Measurements from ENCODE around the gene TXNDC11.

The TXNDC11 gene

GRCh38 chr16:11689031-11689840 lies 53.4 kb downstream of the TXNDC11 start:
- H2BK120ac ChIP-seq (ENCODE audit: insufficient read depth, low read length, poor library complexity) = no peak overlapping the region
- H3K18ac ChIP-seq (ENCODE audit: low read length) = no peak overlapping the region
- H3K79me2 ChIP-seq (ENCODE audit: control insufficient read depth, insufficient read depth, low read length, poor library complexity) = no peaks in the 10 kb centered on the region
- H2AFZ ChIP-seq (ENCODE audit: insufficient read depth, low read length, poor library complexity) = no peak overlapping the region
- no peaks in the 10 kb centered on the region for H3K9me3 ChIP-seq (ENCODE audit: insufficient read depth, low read depth, low read length)
- H3K14ac ChIP-seq (ENCODE audit: low read length) = no peak overlapping the region
- no peak overlapping the region for H3K4me2 ChIP-seq (ENCODE audit: low read length)
- no peaks in the 10 kb centered on the region for H3K79me1 ChIP-seq (ENCODE audit: low read length)
- no peak for DNase-seq
- no peak overlapping the region for H3K27ac ChIP-seq (ENCODE audit: low read depth, low read length)
- no peak overlapping the region for H3K4me3 ChIP-seq (ENCODE audit: low read depth, low read length)
- H2AK5ac ChIP-seq (ENCODE audit: low read length) = no peak overlapping the region
- no peak overlapping the region for H4K12ac ChIP-seq (ENCODE audit: low read depth, low read length)
- no peak overlapping the region for H4K8ac ChIP-seq (ENCODE audit: low read depth, low read length)
- no peaks in the 10 kb centered on the region for H3K27me3 ChIP-seq (ENCODE audit: insufficient read depth, low read length)
- WGBS (ENCODE audit: extremely low coverage, insufficient coverage, insufficient read length) = no CpG with 5 or more reads among the region's 3 CpGs
- no peak overlapping the region for H3K9ac ChIP-seq (ENCODE audit: low read length)
- no peak overlapping the region for H4K91ac ChIP-seq (ENCODE audit: low read depth, low read length)
- no peak overlapping the region for H2BK5ac ChIP-seq (ENCODE audit: low read depth, low read length, poor library complexity)
- no peak overlapping the region for H3K23ac ChIP-seq (ENCODE audit: low read length)
- no peak overlapping the region for H3K4ac ChIP-seq (ENCODE audit: low read depth, low read length)
- H3K4me1 ChIP-seq (ENCODE audit: control insufficient read depth in 1 of 2, insufficient read depth in 2 of 2, low read length in 2 of 2) = no peaks in the 10 kb centered on the region
- H3K36me3 ChIP-seq (ENCODE audit: control insufficient read depth in 1 of 2, insufficient read depth in 2 of 2, low read length in 2 of 2) = peaks cover 26 to 38% of the 10 kb centered on the region in 2 experiments
- H2BK12ac ChIP-seq (ENCODE audit: low read length) = no peak overlapping the region

DNA sequence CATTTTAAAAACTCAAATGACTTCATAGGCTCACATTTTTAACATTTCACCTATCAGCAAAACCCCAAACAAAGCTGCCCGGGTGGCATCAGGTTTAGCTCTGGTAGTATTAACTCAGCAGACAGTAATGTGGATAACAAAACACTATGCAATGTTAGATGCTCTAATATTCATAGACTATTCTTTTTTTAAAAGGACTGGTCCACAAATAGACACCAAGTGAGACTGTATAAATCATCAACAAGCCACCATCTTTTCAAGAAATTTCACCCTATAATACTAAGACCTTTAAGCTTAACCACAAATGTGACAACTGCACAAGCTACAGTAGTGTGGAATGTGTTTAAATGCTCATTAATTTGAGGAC lies 54.2 kb downstream of the TXNDC11 start:
- Histone ChIP-seq H3K79me1 (ENCODE audit: low read length) (no peaks in the 10 kb centered on the region), H3K23ac (ENCODE audit: low read length) (no peak overlapping the region), H3K79me2 (ENCODE audit: control insufficient read depth, insufficient read depth, low read length, poor library complexity) (no peaks in the 10 kb centered on the region), H3K27ac (ENCODE audit: low read depth, low read length) (no peak overlapping the region), H3K18ac (ENCODE audit: low read length) (no peak overlapping the region), H3K4me3 (ENCODE audit: low read depth, low read length) (no peak overlapping the region), H2AFZ (ENCODE audit: insufficient read depth, low read length, poor library complexity) (no peak overlapping the region), H2BK5ac (ENCODE audit: low read depth, low read length, poor library complexity) (no peak overlapping the region), H3K4ac (ENCODE audit: low read depth, low read length) (no peak overlapping the region), H3K14ac (ENCODE audit: low read length) (no peak overlapping the region), H2AK5ac (ENCODE audit: low read length) (no peak overlapping the region), H3K36me3 (ENCODE audit: control insufficient read depth in 1 of 2, insufficient read depth in 2 of 2, low read length in 2 of 2) (peaks cover 26 to 43% of the 10 kb centered on the region in 2 experiments), H2BK120ac (ENCODE audit: insufficient read depth, low read length, poor library complexity) (no peak overlapping the region), H3K9me3 (ENCODE audit: insufficient read depth, low read depth, low read length) (no peaks in the 10 kb centered on the region), H3K9ac (ENCODE audit: low read length) (no peak overlapping the region), H3K27me3 (ENCODE audit: insufficient read depth, low read length) (no peaks in the 10 kb centered on the region), H4K8ac (ENCODE audit: low read depth, low read length) (no peak overlapping the region), H2BK12ac (ENCODE audit: low read length) (no peak overlapping the region), H4K12ac (ENCODE audit: low read depth, low read length) (no peak overlapping the region), H3K4me2 (ENCODE audit: low read length) (no peak overlapping the region), H4K91ac (ENCODE audit: low read depth, low read length) (no peak overlapping the region), H3K4me1 (ENCODE audit: control insufficient read depth in 1 of 2, insufficient read depth in 2 of 2, low read length in 2 of 2) (no peaks in the 10 kb centered on the region)
- no CpG with 5 or more reads among the region's 1 CpG for WGBS (ENCODE audit: extremely low coverage, insufficient coverage, insufficient read length)
- DNase-seq = no peak

DNA sequence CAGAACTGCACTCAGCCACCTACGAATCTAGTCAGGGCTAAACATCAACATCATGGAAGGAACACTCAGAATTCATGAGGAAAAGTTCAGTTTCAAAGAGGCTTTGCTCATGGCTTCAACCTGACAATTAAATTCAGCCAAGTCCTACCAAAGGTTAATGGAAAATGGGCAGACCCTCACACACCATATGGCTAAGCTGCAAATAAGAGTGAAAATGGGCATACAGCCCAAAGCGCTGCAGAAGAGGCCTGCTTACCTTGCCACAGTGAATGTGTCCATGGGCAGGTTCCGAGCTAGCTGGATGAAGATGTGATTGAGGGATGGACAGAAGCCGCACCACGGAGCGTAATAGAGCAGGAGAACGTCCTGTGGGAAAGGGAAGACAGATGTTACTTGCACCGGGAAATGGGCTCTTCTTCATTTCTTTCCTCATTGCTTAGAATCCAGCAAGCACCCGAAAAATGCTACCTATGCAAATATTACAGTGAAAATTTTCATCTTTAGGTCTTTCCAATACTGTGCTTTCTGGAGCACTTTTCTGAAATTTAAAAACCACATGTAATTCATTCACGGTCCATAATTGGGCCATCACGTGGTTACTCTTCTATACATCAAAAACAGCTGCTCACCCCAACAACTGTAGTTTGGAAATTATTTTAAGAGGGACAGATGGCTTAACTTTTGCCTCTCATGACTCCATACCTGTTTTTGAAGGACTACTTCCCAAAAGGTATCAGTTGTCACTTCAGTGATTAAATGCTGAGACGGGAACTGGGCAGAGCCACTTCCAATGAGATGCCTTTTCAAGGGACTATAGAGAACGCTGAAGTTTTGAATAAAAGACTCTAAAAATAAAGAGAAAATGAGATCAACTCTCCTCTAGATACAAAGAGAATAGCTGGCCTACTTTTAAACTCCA lies 54.8 kb downstream of the TXNDC11 start:
- Histone ChIP-seq H3K27me3 (ENCODE audit: insufficient read depth, low read length) (no peaks in the 10 kb centered on the region), H3K27ac (ENCODE audit: low read depth, low read length) (no peak overlapping the region), H3K9me3 (ENCODE audit: insufficient read depth, low read depth, low read length) (no peaks in the 10 kb centered on the region), H3K9ac (ENCODE audit: low read length) (no peak overlapping the region), H3K4me1 (ENCODE audit: control insufficient read depth in 1 of 2, insufficient read depth in 2 of 2, low read length in 2 of 2) (no peaks in the 10 kb centered on the region), H2BK120ac (ENCODE audit: insufficient read depth, low read length, poor library complexity) (no peak overlapping the region), H3K4me3 (ENCODE audit: low read depth, low read length) (no peak overlapping the region), H2BK12ac (ENCODE audit: low read length) (no peak overlapping the region), H3K79me2 (ENCODE audit: control insufficient read depth, insufficient read depth, low read length, poor library complexity) (no peaks in the 10 kb centered on the region), H3K18ac (ENCODE audit: low read length) (no peak overlapping the region), H3K23ac (ENCODE audit: low read length) (no peak overlapping the region), H4K91ac (ENCODE audit: low read depth, low read length) (no peak overlapping the region), H3K79me1 (ENCODE audit: low read length) (no peaks in the 10 kb centered on the region), H3K4me2 (ENCODE audit: low read length) (no peak overlapping the region), H2BK5ac (ENCODE audit: low read depth, low read length, poor library complexity) (no peak overlapping the region), H4K12ac (ENCODE audit: low read depth, low read length) (no peak overlapping the region), H3K14ac (ENCODE audit: low read length) (no peak overlapping the region), H4K8ac (ENCODE audit: low read depth, low read length) (no peak overlapping the region), H2AFZ (ENCODE audit: insufficient read depth, low read length, poor library complexity) (no peak overlapping the region), H2AK5ac (ENCODE audit: low read length) (no peak overlapping the region), H3K4ac (ENCODE audit: low read depth, low read length) (no peak overlapping the region), H3K36me3 (ENCODE audit: control insufficient read depth in 1 of 2, insufficient read depth in 2 of 2, low read length in 2 of 2) (peaks cover 31 to 45% of the 10 kb centered on the region in 2 experiments)
- no CpG with 5 or more reads among the region's 13 CpGs for WGBS (ENCODE audit: extremely low coverage, insufficient coverage, insufficient read length)
- no peak for DNase-seq

- Histone ChIP-seq H3K4me1 (ENCODE audit: control insufficient read depth in 1 of 2, insufficient read depth in 2 of 2, low read length in 2 of 2) (no peaks in the 10 kb centered on the region), H2BK12ac (ENCODE audit: low read length) (no peak overlapping the region), H3K9me3 (ENCODE audit: insufficient read depth, low read depth, low read length) (no peaks in the 10 kb centered on the region), H3K18ac (ENCODE audit: low read length) (no peak overlapping the region), H3K79me1 (ENCODE audit: low read length) (no peaks in the 10 kb centered on the region), H2BK5ac (ENCODE audit: low read depth, low read length, poor library complexity) (no peak overlapping the region), H2AFZ (ENCODE audit: insufficient read depth, low read length, poor library complexity) (no peak overlapping the region), H3K4me2 (ENCODE audit: low read length) (no peak overlapping the region), H3K4me3 (ENCODE audit: low read depth, low read length) (no peak overlapping the region), H2AK5ac (ENCODE audit: low read length) (no peak overlapping the region), H4K12ac (ENCODE audit: low read depth, low read length) (no peak overlapping the region), H3K27ac (ENCODE audit: low read depth, low read length) (no peak overlapping the region), H2BK120ac (ENCODE audit: insufficient read depth, low read length, poor library complexity) (no peak overlapping the region), H3K79me2 (ENCODE audit: control insufficient read depth, insufficient read depth, low read length, poor library complexity) (no peaks in the 10 kb centered on the region), H3K36me3 (ENCODE audit: control insufficient read depth in 1 of 2, insufficient read depth in 2 of 2, low read length in 2 of 2) (peaks cover 29 to 44% of the 10 kb centered on the region in 2 experiments), H3K27me3 (ENCODE audit: insufficient read depth, low read length) (no peaks in the 10 kb centered on the region), H3K4ac (ENCODE audit: low read depth, low read length) (no peak overlapping the region), H3K23ac (ENCODE audit: low read length) (no peak overlapping the region), H4K8ac (ENCODE audit: low read depth, low read length) (no peak overlapping the region), H3K9ac (ENCODE audit: low read length) (no peak overlapping the region), H3K14ac (ENCODE audit: low read length) (no peak overlapping the region), H4K91ac (ENCODE audit: low read depth, low read length) (no peak overlapping the region)
- WGBS (ENCODE audit: extremely low coverage, insufficient coverage, insufficient read length) = no CpG with 5 or more reads among the region's 6 CpGs
- no peak for DNase-seq
Measured at GRCh38 chr16:11686713-11687380, 55.8 kb downstream of the TXNDC11 start.
